Measurements from ENCODE around the gene AHRR. TPM values are rescaled to one million over a fixed set of nuclear protein-coding genes. Genes with fewer than 3 reads are reported as not detected.

The AHRR gene
- total RNA-seq, 1 donor from 2014 or later: 6.1 TPM

DNA sequence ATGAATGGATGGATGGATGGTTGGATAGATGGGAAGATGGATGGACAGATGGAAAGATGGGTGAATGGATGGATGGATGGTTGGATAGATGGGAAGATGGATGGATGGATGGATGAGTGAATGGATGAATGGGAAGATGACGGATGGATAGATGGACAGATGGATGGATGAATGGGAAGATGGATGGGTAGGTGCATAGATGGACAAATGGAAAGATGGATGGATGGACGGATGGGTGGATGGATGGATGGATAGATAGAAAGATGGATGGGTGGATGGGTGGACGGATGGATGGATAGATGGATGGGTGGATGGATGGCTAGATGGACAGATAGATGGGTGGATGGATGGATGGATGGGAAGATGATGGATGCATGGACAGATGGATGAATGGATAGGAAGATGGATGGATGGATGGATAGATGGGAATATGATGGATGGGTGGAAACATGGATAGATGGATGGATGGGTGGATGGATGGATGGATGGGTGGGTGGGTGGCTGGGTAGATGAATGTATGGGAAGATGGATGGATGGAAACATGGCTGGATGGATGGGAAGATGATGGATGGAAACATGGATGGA is 105.0 kb downstream of the AHRR start:
- CTCF ChIA-PET: interaction anchor here (0.6 to 2.7 kb wide), 3 partner anchors 108 to 238 kb away, joined by 3 to 34 read pairs (median 12); no protein-coding TSS in a partner anchor
- intact Hi-C loops (cut with micrococcal nuclease): no loop called here
- TF ChIP-seq, protein P1, sequence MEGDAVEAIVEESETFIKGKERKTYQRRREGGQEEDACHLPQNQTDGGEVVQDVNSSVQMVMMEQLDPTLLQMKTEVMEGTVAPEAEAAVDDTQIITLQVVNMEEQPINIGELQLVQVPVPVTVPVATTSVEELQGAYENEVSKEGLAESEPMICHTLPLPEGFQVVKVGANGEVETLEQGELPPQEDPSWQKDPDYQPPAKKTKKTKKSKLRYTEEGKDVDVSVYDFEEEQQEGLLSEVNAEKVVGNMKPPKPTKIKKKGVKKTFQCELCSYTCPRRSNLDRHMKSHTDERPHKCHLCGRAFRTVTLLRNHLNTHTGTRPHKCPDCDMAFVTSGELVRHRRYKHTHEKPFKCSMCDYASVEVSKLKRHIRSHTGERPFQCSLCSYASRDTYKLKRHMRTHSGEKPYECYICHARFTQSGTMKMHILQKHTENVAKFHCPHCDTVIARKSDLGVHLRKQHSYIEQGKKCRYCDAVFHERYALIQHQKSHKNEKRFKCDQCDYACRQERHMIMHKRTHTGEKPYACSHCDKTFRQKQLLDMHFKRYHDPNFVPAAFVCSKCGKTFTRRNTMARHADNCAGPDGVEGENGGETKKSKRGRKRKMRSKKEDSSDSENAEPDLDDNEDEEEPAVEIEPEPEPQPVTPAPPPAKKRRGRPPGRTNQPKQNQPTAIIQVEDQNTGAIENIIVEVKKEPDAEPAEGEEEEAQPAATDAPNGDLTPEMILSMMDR (IDR thresholded peaks at IDR 0.05): no peak
- POLR2A ChIA-PET: interaction anchor here (1.0 to 1.1 kb wide), 2 partner anchors 105 to 109 kb away, joined by 3 to 4 read pairs; partner anchors contain the start of gene AHRR
- DNase-seq (no peak), ATAC-seq (ENCODE audit: low read depth) (no peak)
- Mint-ChIP-seq H3K4me3 (no peak overlapping the region), H3K9me3 (no peaks in the 10 kb centered on the region), H3K36me3 (ENCODE audit: low read depth) (no peaks in the 10 kb centered on the region), H3K4me1 (peaks cover 16% of the 10 kb centered on the region), H3K27me3 (peaks cover 6% of the 10 kb centered on the region), H3K27ac (no peak overlapping the region)

DNA sequence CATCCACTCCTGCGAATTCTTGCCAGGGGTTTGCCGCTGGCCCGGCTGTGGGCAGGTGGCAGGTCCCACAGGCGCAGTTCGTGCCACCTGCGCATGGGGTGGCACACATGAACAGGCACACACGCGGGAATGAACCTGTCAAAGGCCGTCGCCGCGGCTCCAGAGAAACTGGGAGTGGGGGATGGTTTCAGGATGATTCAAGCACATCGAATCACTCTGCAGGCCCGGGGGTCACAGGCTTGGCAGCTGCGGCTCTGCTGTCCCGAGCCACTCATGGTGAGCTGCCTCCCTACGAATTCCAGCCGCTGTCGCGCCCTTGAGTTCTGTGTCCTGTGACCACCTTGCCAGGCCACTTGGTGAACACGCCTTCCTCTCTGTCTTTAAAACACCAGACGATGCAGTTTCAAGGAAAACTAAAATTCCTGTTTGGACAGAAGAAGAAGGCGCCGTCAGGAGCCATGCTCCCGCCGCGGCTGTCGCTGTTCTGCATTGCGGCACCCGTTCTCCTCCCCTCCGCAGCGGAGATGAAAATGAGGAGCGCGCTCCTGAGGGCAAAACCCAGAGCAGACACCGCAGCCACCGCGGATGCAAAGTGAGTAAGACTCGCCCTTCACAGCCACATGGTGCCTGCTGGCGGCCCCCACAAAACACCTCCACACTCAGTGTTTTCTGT is 106.0 kb downstream of the AHRR start:
- Mint-ChIP-seq H3K4me1 (peaks cover 16% of the 10 kb centered on the region), H3K27me3 (peaks cover 9% of the 10 kb centered on the region), H3K4me3 (no peak overlapping the region), H3K9me3 (no peaks in the 10 kb centered on the region), H3K27ac (no peak overlapping the region), H3K36me3 (ENCODE audit: low read depth) (no peaks in the 10 kb centered on the region)
- intact Hi-C loops (cut with micrococcal nuclease): no loop called here
- TF ChIP-seq, protein P1 (IDR thresholded peaks at IDR 0.05): no peak
- POLR2A ChIA-PET: no interaction called here
- DNase-seq: no peak
- ATAC-seq (ENCODE audit: low read depth): no peak
- CTCF ChIA-PET: interaction anchor here (0.6 to 1.7 kb wide), 2 partner anchors 109 to 110 kb away, joined by 3 to 9 read pairs; no protein-coding TSS in a partner anchor

DNA sequence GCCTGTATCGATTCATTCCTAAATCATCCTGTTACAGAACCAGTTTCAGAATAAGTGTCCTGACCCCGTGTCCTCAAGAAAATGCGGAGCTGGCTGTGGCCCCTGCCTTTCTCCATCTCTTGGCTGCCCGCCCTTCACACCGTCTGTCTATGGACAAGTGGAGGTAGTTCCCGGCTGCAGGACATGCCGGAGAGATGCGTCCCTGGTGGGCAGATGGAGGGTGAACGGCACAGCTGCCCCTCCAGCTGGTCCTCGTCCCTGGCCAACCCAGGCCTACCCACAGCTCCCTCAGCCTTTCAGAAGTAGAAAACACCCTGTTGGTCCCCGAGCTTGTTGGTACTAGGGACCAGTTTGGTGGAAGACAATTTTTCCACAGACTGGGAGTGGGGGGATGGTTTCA is 106.7 kb downstream of the AHRR start:
- no peaks in the 10 kb centered on the region for H3K9me3 Mint-ChIP-seq
- no peak overlapping the region for H3K27ac Mint-ChIP-seq
- ChIA-PET CTCF (interaction anchor here (1.1 to 1.7 kb wide), 2 partner anchors 18 to 111 kb away, joined by 4 to 9 read pairs; no protein-coding TSS in a partner anchor), POLR2A (interaction anchor here (0.5 kb wide), 1 partner anchor 46 kb away, joined by 3 read pairs; no protein-coding TSS in a partner anchor)
- H3K36me3 Mint-ChIP-seq (ENCODE audit: low read depth): no peaks in the 10 kb centered on the region
- TF ChIP-seq, protein P1 (IDR thresholded peaks at IDR 0.05): no peak
- no peak overlapping the region for H3K4me3 Mint-ChIP-seq
- peaks cover 16% of the 10 kb centered on the region for H3K4me1 Mint-ChIP-seq
- H3K27me3 Mint-ChIP-seq: peaks cover 9% of the 10 kb centered on the region
- intact Hi-C loops (cut with micrococcal nuclease): no loop called here
- DNase-seq (no peak), ATAC-seq (ENCODE audit: low read depth) (no peak)

DNA sequence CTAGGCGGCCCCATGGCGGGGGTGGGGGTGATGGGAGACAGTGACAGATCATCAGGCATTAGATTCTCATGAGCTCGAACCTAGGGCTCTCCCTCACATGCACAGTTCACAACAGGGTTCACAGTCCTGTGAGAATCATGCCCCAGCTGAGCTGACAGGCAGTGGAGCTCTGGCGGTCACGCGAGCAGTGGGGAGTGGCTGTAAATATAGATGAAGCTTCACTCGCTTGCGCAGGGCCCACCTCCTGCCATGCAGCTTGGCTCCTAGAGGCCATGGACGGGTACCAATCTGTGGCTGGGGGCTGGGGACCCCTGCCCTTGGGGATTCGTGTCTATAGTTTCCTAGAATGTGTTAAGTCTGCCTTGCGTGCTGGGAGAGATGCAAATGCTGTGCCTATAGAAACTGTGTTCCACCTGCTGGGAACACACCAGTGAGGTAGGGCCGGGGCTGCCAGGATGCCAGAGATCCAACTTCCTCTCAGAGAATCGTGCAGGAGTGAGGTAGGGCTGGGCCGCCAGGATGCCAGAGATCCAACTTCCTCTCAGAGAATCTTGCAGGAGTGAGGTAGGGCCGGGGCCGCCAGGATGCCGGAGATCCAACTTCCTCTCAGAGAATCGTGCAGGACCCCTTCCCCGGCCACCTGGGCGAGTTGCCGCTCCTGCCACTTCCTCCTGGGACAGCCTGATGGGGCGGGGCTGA is 107.4 kb downstream of the AHRR start:
- no peak overlapping the region for H3K27ac Mint-ChIP-seq
- DNase-seq: no peak
- no peaks in the 10 kb centered on the region for H3K9me3 Mint-ChIP-seq
- TF ChIP-seq, protein P1 (IDR thresholded peaks at IDR 0.05): no peak
- H3K4me3 Mint-ChIP-seq: no peak overlapping the region
- POLR2A ChIA-PET: interaction anchor here (0.5 kb wide), 1 partner anchor 46 kb away, joined by 3 read pairs; no protein-coding TSS in a partner anchor
- peaks cover 13% of the 10 kb centered on the region for H3K4me1 Mint-ChIP-seq
- ATAC-seq (ENCODE audit: low read depth): no peak
- CTCF ChIA-PET: interaction anchor here (1.1 to 1.7 kb wide), 2 partner anchors 18 to 112 kb away, joined by 4 to 9 read pairs; no protein-coding TSS in a partner anchor
- H3K27me3 Mint-ChIP-seq: peaks cover 9% of the 10 kb centered on the region
- H3K36me3 Mint-ChIP-seq (ENCODE audit: low read depth): no peaks in the 10 kb centered on the region
- intact Hi-C loops (cut with micrococcal nuclease): no loop called here

Data from activated B cell treated with CpG ODN at 0.5 μM for 24 hours (primary cell).